Lower leg skin (tissue), 3 donors: Measurements from ENCODE around the gene HAVCR2.

Source experiments
- CTCF ChIP-seq, 3 donors: fragments of 450-650 bp; IDR thresholded peaks; one replicate each; pipeline ENCODE4 v1.5.1; 2016; ENCODE audit warnings: antibody characterized with exemption in 3 of 3, mild to moderate bottlenecking in 3 of 3, moderate library complexity in 2 of 3
- POLR2A ChIP-seq, 2 donors: fragments of 450-650 bp; IDR thresholded peaks; one replicate each; pipeline ENCODE4 v1.6.1; 2016 to 2017; ENCODE audit warnings: antibody characterized with exemption in 2 of 2, mild to moderate bottlenecking in 1 of 2, moderate library complexity in 1 of 2

GRCh38 chr5:157108976-157109375, at the start of gene HAVCR2:
- TF ChIP-seq CTCF (IDR thresholded peaks at IDR 0.05) (no peak), POLR2A (IDR thresholded peaks at IDR 0.05) (no peak)
